Left cardiac atrium (tissue), 4 donors: ENCODE measurements around the gene SERPING1. TPM values are rescaled to one million over a fixed set of nuclear protein-coding genes. Genes with fewer than 3 reads are reported as not detected.
"Not testable (repeated sequence)": the region's sequence is repeated elsewhere in the genome, so short reads cannot be mapped to it uniquely, and the experiment has no call there.

Source experiments
- ATAC-seq, 2 donors: fragments of 200-7000 bp; cut with Tn5 transposase; one replicate each; pipeline ENCODE4 v1.9.1; 2020; ENCODE audit warnings: mild to moderate bottlenecking in 2 of 2, moderate library complexity in 2 of 2
- DNase-seq: peaks from one replicate; pipeline ENCODE4 v3.0.0-alpha.2; 2020
- intact Hi-C, 2 donors: fragments of 100-400 bp; cut with DNase I; formaldehyde crosslinking; loops; one replicate each; pipeline versions ENCODE4 v1.14.1 to v1.15.1; 2022 to 2023
- total RNA-seq, 2 donors: library from RNA; stranded (reverse); fragmentation: NEBNext Ultra II Directional; extraction: Animal tissue kit (Norgen Biotek cat#: 25700); gene quantifications; one replicate each; pipeline ENCODE4 v1.2.1, GENCODE V29; 2021
- donor health status: DM: no; HTN: yes; CAD: no.
- donor health status: DM: no; HTN: yes; CAD: no; lungs with severe emphysema.
- donor health status: DM: yes; HTN: yes; CAD: no.
- donor health status: Dilated cardiomyopathy.

Gene SERPING1
- total RNA-seq, 2 donors from 2014 or later: 198 to 266 TPM

DNA sequence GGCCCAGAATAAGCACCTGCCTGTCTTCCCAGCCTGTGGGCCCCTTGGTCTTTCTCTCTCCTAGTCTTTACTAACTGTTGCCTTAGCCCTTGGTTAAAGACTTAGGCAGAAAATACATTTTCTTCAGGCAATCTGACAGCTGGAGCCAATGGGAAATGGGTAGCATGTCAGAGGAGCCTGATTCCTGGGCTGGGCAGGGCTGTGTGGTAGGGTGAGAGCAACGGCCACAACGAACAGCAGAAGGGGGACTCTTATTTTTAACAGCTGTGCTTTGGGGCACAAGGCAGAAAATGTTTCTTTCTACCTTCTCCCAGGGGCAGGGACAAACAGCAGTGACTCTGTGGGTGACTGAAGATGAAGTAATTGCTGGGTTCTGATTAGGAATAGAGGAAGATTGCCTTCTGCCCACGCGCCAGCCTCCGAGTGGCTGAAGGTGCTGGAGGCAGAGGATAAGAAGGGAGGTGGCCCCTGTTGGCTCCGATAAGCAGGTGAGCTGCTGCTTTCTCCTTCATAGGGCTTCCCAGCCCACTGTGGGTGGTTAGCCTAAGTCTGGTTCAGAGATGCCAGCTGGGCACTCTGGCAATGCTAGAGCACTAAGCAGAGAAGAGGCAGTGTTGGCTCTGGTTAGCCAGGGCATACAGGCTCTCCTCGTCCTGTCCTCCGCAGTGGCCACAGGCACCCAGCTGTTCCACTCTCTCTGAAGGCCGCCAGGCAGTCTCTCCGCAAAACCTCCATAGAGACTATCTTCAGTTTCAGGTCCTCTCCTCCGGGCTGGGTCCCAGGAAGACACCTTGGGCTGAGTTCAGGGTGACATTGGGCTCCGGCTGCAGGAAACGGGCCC lies 50.7 kb downstream of the SERPING1 start:
- ATAC-seq (no peak), DNase-seq (no peak)
- intact Hi-C loops: loop anchor here in 1 of 2 donors (10.0 kb wide), 2 partner anchors 183 to 867 kb away; partner anchors contain the start of gene RTN4RL2

DNA sequence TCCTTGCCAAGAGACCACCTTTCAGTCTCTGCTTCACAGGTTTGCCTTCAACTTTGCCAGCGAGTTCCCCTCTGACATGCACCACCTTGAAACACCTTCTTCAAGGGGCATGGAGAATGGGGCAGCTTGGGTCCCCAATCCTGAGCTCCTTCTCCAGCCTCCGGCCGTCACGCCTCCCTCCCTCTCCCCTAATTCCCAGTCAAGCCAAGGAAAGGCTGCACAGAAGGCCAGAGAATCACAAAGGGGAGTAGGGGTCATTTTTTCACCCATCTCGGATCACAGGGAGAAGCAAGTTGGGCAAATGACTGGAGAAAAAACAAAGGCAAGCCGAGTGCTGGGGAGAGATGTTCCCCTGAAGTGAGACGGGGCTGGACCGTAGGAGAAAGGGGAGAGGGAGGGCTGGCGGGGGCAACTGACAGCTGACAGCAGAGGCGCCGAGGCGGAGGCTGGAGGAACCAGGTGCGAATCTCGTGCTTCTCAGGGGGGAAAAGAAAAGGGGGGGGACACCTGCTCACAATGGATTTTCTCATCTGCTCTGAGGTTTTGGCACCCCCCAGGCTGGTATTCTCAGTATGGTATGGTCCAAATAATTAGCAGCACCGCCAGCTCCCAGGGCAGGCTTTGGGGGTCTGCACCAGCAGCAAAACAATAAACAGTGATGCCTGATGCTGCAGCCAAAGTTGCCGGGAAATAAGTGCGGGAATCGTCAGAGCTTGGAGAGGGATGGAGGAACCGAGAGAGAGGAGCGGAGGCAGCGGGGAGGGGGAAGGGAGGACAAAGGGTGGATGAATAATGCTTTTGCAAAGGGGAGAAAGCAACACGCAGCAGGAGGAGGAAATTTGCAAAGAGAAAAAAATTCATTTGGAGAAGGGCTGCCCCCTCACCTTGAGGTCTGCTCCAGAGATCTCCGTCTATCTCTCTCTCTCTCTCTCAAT lies 51.6 kb downstream of the SERPING1 start:
- ATAC-seq (peak in 1 of 2 donors; percentile 4), DNase-seq (no peak)
- intact Hi-C loops: loop anchor here in 1 of 2 donors (10.0 kb wide), 2 partner anchors 184 to 866 kb away; partner anchors contain the start of gene RTN4RL2

DNA sequence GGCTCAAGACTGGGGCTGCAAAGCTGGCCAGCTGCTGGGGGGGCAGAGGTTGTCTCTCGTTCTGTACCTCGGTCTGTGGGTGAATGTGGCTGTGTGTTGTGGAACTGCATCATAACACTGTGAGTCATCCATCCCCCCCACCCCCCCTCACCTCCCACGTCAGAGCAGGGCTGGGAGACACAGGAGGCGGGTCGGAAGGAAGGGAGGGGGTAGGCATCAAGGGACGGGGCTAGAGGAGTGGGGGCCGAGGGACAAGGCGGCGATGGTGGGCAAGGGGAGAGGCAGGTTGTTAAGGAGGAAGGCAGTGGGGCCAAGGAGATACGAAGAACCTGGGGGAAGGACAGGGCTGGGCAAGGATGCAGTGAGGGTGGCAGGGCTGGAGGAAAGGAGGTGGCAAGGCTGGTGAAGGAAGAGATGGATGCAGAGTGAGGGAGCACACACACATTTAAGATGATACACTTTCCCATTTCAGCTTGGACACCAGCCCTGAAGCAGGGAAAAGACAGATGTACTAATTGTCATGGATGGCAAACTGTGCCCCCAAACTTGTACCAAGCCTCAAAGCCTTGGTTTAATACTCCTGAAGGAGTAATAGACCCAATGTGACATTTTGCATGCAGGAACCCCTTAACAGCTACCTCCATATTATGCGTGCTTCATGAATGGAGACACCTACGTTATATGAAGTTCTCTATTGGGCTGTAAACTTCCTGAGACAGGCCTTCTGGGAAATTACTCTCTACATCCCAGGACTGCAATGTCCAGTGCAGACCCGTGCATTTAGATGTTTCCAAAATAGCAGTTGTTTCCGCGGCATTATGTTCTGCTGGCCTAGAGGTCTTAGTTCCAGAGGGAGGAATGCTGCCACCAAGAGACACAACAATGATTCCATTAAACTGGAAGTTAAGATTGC lies 52.6 kb downstream of the SERPING1 start, which contains the start of gene YPEL4:
Gene YPEL4, minus strand, starts transcription at position 87 of the 913 bp plus-strand sequence. CDS start 2,805 bp downstream, outside the sequence.
- DNase-seq: peak; percentile 61
- intact Hi-C loops: loop anchor here in 1 of 2 donors (10.0 kb wide), 2 partner anchors 185 to 865 kb away; partner anchors contain the start of gene RTN4RL2

DNA sequence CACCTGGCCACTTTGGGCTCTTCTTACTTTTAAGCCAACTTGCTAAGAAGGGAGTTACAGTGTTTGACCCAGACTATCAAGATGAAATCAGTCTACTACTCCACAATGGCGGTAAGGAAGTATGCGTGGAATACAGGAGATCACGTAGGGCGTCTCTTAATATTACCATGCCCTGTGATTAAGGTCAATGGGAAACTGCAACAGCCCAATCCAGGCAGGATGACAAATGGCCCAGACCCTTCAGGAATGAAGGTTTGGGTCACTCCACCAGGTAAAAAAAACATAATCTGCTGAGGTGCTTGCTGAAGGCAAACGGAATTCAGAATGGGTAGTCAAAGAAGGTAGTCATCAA lies 53.2 kb downstream of the SERPING1 start:
- DNase-seq (no peak), ATAC-seq (no peak)
- intact Hi-C loops: no loop called here

More for the DNA sequence above, 52.6 kb downstream of the SERPING1 start, which contains the start of gene YPEL4:
- ATAC-seq: peak; percentile 67 to 74

DNA sequence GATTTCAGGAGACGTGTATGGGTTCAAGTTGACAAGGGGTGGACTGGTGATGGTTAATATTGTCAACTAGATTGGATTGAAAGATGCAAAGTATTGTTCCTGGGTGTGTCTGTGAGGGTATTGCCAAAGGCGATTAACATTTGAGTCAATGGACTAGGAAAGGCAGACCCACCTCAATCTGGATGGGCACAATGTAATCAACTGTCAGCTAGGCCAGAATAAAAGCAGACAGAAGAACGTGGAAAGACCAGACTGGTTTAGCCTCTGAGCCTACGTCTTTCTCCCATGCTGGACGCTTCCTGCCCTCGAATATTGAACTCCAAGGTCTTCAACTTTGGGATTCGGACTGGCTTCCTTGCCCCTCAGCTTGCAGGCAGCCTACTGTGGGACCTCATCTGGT lies 53.9 kb downstream of the SERPING1 start:
- ATAC-seq (no peak), DNase-seq (no peak)
- intact Hi-C loops: no loop called here

DNA sequence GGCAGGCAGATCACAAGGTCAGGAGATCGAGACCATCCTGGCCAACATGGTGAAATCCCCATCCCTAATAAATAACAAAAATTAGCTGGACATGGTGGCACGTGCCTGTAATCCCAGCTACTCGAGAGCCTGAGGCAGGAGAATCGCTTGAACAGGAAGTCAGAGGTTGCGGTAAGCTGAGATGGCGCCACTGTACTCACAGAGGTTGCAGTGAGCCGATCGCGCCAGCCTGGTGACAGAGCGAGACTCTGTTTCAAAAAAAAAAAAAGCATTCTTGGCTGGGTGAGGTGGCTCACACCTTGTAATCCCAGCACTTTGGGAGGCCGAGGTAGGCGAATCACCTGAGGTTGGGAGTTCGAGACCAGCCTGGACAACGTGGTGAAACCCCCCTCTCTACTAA lies 54.7 kb downstream of the SERPING1 start:
- DNase-seq, intact Hi-C loops, ATAC-seq: not testable (repeated sequence)

DNA sequence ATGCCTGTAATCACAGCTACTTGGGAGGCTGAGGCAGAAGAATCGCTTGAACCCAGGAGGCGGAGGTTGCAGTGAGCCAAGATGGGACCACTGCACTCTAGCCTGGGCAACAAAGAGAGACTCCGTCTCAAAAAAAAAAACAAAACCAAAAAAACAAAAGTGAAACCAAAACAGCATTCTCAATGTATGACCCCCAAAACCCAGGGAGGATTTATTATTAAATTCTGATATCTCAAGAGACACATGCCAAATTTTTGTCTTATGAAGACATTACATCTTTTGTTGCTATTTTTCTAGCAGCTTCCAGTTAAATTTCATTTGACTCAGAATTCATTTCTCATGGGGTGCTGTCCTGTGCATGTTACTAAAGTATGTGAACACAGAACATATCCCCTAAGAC lies 55.2 kb downstream of the SERPING1 start:
- ATAC-seq (no peak), DNase-seq (no peak)
- intact Hi-C loops: no loop called here

DNA sequence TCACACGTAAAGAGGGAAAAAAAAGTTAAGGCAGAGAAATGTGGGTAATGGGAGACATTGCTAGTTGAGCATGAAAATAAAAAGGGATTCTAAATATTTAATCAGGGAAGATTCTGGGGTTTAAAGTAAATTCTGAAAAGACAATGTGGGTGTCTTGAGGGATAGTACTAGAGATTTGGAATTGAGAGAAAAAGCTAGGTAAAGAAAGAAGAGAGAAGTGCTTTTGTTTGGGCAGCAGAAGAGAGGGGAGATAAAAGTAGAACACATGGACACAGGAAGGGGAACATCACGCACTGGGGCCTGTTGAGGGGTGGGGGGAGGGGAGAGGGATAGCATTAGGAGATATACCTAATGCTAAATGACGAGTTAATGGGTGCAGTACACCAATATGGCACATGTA lies 55.7 kb downstream of the SERPING1 start:
- ATAC-seq (no peak), DNase-seq (no peak)
- intact Hi-C loops: no loop called here

DNA sequence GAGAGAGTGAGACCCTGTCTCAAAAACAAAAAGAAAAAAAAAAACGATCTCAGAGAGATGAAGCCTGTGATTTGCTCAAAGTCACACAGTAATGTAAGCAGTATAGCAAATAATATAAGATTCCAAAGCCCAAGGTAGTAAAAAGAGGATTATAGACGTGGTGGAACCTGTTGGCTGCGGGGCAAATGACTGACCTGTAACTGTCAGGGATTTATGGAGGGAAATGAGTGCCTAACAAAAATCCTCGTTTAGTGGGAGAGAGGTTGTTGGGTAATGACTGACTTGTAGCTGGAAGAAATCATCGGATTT lies 59.4 kb downstream of the SERPING1 start:
- no peak for ATAC-seq
- intact Hi-C loops: no loop called here
- DNase-seq: no peak

DNA sequence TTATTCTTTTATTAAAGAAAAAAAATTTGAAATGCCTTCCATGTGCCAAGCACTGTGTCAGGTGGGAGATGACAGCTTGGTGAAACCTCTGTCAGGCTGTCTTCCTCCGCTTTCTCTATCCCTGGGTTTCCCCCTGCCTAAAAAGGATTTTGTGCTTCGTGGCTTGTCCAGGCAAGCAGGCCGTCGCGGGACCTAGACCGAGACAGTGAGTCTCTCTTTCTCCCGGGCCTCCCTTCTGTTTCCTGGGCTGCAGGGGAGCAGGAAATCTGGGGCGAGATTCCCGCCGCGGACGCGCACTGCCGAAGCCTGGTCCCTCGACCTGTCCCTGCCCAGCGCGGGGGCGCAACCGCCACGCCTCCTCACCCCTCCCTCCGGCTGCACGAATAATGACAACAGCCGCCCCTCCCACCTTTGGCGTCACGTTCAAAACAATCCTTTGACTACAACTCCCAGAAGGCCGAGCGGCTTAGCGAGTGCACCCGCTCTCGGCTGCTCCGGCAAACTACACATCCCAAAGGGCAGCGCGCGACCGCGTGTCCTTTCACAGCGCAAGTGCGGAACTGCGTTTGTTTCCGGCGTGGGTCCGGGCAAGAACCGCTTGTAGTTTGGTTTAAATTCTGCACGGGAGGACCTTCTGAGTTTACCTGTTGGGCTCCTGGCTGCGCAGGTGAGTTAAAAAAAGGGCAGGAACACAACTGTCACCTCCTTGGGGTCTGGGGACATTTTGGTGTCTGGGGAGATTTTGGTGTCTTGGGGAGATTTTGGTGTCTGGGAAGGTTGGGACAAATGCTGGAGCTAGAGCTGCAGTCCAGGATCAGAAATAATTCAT lies 59.9 kb downstream of the SERPING1 start, which contains the start of gene CLP1:
Gene CLP1, plus strand, starts transcription at position 569 of the 829 bp plus-strand sequence. CDS start 1,715 bp downstream, outside the sequence.
- intact Hi-C loops: no loop called here
- DNase-seq: peak; percentile 100
- peak; percentile 98 to 100 for ATAC-seq

DNA sequence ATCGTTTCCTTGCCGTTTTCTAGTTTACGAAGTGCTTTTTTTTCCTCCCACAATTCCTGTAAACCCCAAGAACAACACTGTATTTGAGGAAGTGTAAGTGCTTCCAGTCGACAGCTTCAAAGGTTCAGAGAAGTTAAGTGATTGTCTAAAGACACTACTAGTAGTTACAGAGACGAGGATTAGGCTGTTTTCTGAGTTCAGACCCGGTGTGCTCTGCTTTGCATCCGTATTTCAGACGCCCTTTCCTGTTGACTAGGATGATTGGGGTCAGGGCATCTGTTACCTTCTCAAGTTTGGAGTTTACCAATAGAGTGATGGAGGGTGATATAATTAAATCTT lies 60.5 kb downstream of the SERPING1 start:
- intact Hi-C loops: no loop called here
- DNase-seq: no peak
- no peak for ATAC-seq

DNA sequence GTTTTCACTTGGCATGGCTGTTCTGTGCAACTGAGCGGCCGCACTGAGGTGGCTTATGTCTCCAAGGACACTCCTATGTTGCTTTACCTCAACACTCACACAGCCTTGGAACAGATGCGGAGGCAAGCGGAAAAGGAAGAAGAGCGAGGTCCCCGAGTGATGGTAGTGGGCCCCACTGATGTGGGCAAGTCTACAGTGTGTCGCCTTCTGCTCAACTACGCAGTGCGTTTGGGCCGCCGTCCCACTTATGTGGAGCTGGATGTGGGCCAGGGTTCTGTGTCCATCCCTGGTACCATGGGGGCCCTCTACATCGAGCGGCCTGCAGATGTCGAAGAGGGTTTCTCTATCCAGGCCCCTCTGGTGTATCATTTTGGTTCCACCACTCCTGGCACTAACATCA lies 62.2 kb downstream of the SERPING1 start:
- intact Hi-C loops: no loop called here
- DNase-seq: no peak
- ATAC-seq: no peak

DNA sequence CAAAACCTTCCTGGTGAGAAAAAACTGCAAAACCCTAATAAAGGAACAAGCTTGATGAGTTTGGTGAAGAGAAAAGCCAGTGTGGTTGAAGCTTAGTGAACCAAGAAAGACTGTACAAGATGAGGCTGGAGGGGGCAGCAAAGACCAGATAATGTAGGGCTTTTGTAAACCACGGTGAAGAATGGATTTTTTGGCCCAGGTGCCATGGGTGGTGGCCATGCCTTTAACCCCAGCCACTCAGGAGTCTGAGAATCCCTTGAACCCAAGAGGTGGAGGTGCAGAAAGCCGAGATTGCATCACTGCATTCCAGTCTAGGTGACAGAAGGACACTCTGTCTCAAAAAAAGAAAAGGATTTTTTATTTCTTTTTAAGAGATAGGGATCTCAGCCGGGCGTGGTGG lies 65.4 kb downstream of the SERPING1 start:
- no peak for DNase-seq
- no peak for ATAC-seq
- intact Hi-C loops: no loop called here

DNA sequence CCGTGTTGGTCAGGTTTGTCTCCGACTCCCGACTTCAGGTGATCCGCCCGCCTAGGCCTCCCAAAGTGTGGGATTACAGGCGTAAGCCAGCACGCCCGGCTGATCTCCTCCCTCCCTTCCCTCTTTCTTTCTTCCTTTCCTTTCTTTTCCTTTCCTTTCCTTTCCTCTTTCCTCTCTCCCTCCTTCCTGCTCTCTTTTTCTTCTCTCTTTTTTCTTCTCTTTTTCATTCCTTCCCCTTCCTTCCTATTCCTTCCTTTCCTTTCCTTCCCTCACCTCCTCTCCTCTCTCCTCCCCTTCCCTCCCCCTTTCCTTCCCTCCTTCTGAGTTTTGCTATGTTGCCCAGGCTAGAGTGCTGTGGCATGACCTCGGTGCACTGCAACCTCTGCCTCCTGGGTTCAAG lies 66.5 kb downstream of the SERPING1 start:
- no peak for DNase-seq
- intact Hi-C loops: no loop called here
- ATAC-seq: no peak
